HG03135 (cell line): ENCODE data around the gene LNX1.
"Not testable (repeated sequence)": the region's sequence is repeated elsewhere in the genome, so short reads cannot be mapped to it uniquely, and the experiment has no call there.

ENCODE experiments used
- ATAC-seq: cut with Tn5 transposase; IDR thresholded peaks from one replicate; pipeline ENCODE4 v1.9.1; 2021; ENCODE audit warnings: mild to moderate bottlenecking, moderate library complexity; ENCODE audit not compliant: unreplicated experiment

LNX1 gene

GRCh38 chr4:53409479-53409878 is 181.8 kb downstream of the LNX1 start:
- ATAC-seq, result not testable (repeated sequence)
